Coronary artery (tissue), 2 donors: ENCODE results near the gene FGA.

Experiments used
- DNase-seq: peaks from one replicate; pipeline ENCODE4 v3.0.0-alpha.2; 2017; ENCODE audit warnings: low spot score
- H3K27ac ChIP-seq, 2 donors: fragments of 200-600 bp; sonication (generic); one replicate each; pipeline ENCODE4 v1.5.1; 2016 to 2019
- H3K4me3 ChIP-seq: fragments of 200-600 bp; sonication (generic); 2 replicates; pipeline ENCODE4 v1.5.1; 2016; ENCODE audit warnings: mild to moderate bottlenecking, moderate library complexity
- TF ChIP-seq, protein P1 (sequence below): fragments of 200-600 bp; sonication (generic); IDR thresholded peaks from one replicate; pipeline ENCODE4 v1.5.1; 2019; ENCODE audit warnings: antibody characterized with exemption

Gene FGA

DNA sequence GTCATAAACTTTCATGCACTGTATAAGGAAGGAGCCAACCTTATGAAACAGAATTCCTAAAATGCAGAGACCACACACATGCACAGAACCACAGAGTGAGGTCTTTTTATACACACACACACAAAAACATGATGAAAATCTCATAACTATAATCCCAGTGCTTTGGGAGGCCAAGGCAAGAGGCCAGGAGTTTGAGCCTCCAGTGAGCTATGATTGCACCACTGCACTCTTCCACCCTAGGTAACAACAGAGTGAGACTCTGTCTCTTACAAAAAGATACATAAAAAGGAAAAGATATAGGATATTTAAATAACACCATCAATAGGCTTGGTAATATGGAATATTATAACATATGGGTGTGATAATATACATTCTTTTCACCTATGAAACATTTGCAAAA lies 10.6 kb downstream of the FGA start:
- TF ChIP-seq, protein P1, sequence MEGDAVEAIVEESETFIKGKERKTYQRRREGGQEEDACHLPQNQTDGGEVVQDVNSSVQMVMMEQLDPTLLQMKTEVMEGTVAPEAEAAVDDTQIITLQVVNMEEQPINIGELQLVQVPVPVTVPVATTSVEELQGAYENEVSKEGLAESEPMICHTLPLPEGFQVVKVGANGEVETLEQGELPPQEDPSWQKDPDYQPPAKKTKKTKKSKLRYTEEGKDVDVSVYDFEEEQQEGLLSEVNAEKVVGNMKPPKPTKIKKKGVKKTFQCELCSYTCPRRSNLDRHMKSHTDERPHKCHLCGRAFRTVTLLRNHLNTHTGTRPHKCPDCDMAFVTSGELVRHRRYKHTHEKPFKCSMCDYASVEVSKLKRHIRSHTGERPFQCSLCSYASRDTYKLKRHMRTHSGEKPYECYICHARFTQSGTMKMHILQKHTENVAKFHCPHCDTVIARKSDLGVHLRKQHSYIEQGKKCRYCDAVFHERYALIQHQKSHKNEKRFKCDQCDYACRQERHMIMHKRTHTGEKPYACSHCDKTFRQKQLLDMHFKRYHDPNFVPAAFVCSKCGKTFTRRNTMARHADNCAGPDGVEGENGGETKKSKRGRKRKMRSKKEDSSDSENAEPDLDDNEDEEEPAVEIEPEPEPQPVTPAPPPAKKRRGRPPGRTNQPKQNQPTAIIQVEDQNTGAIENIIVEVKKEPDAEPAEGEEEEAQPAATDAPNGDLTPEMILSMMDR, result no peak
- Histone ChIP-seq H3K4me3 (no peak overlapping the region), H3K27ac (no peak overlapping the region)
- no peak for DNase-seq

GRCh38 chr4:154578919-154579318 lies 11.6 kb downstream of the FGA start:
- no peak overlapping the region for H3K27ac ChIP-seq
- TF ChIP-seq, protein P1, result no peak
- H3K4me3 ChIP-seq, result no peak overlapping the region
- no peak for DNase-seq

GRCh38 chr4:154577324-154577723 lies 13.2 kb downstream of the FGA start:
- Histone ChIP-seq H3K4me3 (no peak overlapping the region), H3K27ac (no peak overlapping the region)
- DNase-seq, result no peak
- TF ChIP-seq, protein P1, result no peak

DNA sequence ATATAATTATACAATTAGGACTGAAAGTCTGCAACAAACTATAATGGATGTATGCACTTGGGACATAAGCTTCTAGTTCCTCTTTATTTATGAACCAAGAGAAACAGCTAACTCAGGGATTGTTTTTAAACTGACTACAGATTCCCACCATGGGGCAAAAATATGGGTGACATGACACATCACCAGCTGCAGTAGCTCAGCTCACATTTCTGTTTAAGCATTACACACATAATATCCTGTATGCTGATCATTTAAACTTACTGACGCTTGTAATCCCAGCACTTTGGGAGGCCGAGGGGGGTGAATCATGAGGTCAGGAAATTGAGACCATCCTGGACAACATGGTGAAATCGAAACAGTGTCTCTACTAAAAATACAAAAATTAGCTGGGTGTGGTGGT lies 16.2 kb downstream of the FGA start:
- TF ChIP-seq, protein P1, result no peak
- Histone ChIP-seq H3K4me3 (no peak overlapping the region), H3K27ac (no peak overlapping the region)
- no peak for DNase-seq

- Histone ChIP-seq H3K4me3 (no peak overlapping the region), H3K27ac (no peak overlapping the region)
- TF ChIP-seq, protein P1, result no peak
- no peak for DNase-seq
Measured at GRCh38 chr4:154573190-154573870, 17.2 kb downstream of the FGA start.

GRCh38 chr4:154569584-154569983 lies 21.0 kb downstream of the FGA start:
- TF ChIP-seq, protein P1, result no peak
- Histone ChIP-seq H3K4me3 (no peak overlapping the region), H3K27ac (no peak overlapping the region)
- no peak for DNase-seq

- TF ChIP-seq, protein P1, result no peak
- no peak overlapping the region for H3K27ac ChIP-seq
Measured at GRCh38 chr4:154569028-154569427, 21.5 kb downstream of the FGA start.

More at GRCh38 chr4:154569028-154569427, 21.5 kb downstream of the FGA start:
- no peak overlapping the region for H3K4me3 ChIP-seq
- DNase-seq, result no peak
